Medulla oblongata (tissue), 1 donor: ENCODE data around the gene EHBP1L1.
A peak's percentile ranks its signal among the peaks of the same experiment; 100 is the strongest.

Experiments used
- DNase-seq: peaks from one replicate; pipeline ENCODE4 v3.0.0-alpha.2; 2015; ENCODE audit errors: extremely low spot score

Gene EHBP1L1

GRCh38 chr11:65575568-65576231 lies at the start of gene EHBP1L1:
TSS of gene EHBP1L1 (plus strand) at chr11:65576053. CDS start at chr11:65576303, 250 bp downstream.
- DNase-seq = no peak

- no peak for DNase-seq
These were observed 49.1 kb upstream of the EHBP1L1 start for GRCh38 chr11:65526744-65527143.

- DNase-seq = no peak
These were observed 47.0 kb upstream of the EHBP1L1 start for GRCh38 chr11:65528819-65529350.

- no peak for DNase-seq
These were observed 46.2 kb upstream of the EHBP1L1 start for GRCh38 chr11:65529475-65530156.

- DNase-seq = no peak
These were observed 45.7 kb upstream of the EHBP1L1 start for GRCh38 chr11:65530157-65530496.

GRCh38 chr11:65532388-65533064 lies 43.3 kb upstream of the EHBP1L1 start:
- no peak for DNase-seq

- no peak for DNase-seq
These were observed 40.8 kb upstream of the EHBP1L1 start for GRCh38 chr11:65535102-65535501.

- DNase-seq = no peak
These were observed 39.2 kb upstream of the EHBP1L1 start for GRCh38 chr11:65536412-65537295.

- DNase-seq = no peak
These were observed 38.6 kb upstream of the EHBP1L1 start for GRCh38 chr11:65537296-65537597.

GRCh38 chr11:65537620-65538231 lies 38.1 kb upstream of the EHBP1L1 start:
- no peak for DNase-seq

- DNase-seq = no peak
These were observed 37.5 kb upstream of the EHBP1L1 start for GRCh38 chr11:65538232-65538914.

GRCh38 chr11:65538915-65539743 lies 36.7 kb upstream of the EHBP1L1 start:
- DNase-seq = no peak

- DNase-seq = no peak
These were observed 36.0 kb upstream of the EHBP1L1 start for GRCh38 chr11:65539744-65540289.

GRCh38 chr11:65540290-65541092 lies 35.4 kb upstream of the EHBP1L1 start:
- peak; percentile 90 for DNase-seq

- no peak for DNase-seq
These were observed 34.5 kb upstream of the EHBP1L1 start for GRCh38 chr11:65541093-65541982.

- DNase-seq = no peak
These were observed 33.0 kb upstream of the EHBP1L1 start for GRCh38 chr11:65542738-65543390.

- DNase-seq = no peak
These were observed 30.0 kb upstream of the EHBP1L1 start for GRCh38 chr11:65545853-65546216.
